GM18951 (cell line): ENCODE results near the gene MYLK.
"Not testable (repeated sequence)": the region's sequence is repeated elsewhere in the genome, so short reads cannot be mapped to it uniquely, and the experiment has no call there.

Experiments used
- POLR2A ChIP-seq: IDR thresholded peaks from 4 replicates; pipeline ENCODE4 v1.6.1; 2011; ENCODE audit warnings: mild to moderate bottlenecking; ENCODE audit not compliant: insufficient read length, insufficient read depth; ENCODE audit errors: extremely low read depth
- in situ Hi-C: fragments of 300-500 bp; cut with MboI; formaldehyde crosslinking; loops from one replicate; pipeline ENCODE4 v1.12.0; 2022; ENCODE audit warnings: low sequenced_read_pairs, mixed read lengths, inconsistent platforms; ENCODE audit not compliant: unreplicated experiment

The MYLK gene

GRCh38 chr3:123618076-123618708 is 265.9 kb downstream of the MYLK start:
- in situ Hi-C loops: no loop called here
- no peak for TF ChIP-seq POLR2A

GRCh38 chr3:123616593-123616992 is 267.5 kb downstream of the MYLK start:
- TF ChIP-seq POLR2A: no peak
- in situ Hi-C loops: no loop called here

GRCh38 chr3:123613543-123613942 is 270.6 kb downstream of the MYLK start:
- in situ Hi-C loops: no loop called here
- no peak for TF ChIP-seq POLR2A

GRCh38 chr3:123611674-123612073 is 272.5 kb downstream of the MYLK start:
- in situ Hi-C loops: not testable (repeated sequence)

- in situ Hi-C loops: no loop called here
- no peak for TF ChIP-seq POLR2A
Measured at GRCh38 chr3:123611082-123611481, 273.1 kb downstream of the MYLK start.

GRCh38 chr3:123610331-123610730 is 273.8 kb downstream of the MYLK start:
- in situ Hi-C loops: no loop called here
- no peak for TF ChIP-seq POLR2A

- in situ Hi-C loops: no loop called here
- TF ChIP-seq POLR2A: no peak
Measured at GRCh38 chr3:123609063-123609462, 275.1 kb downstream of the MYLK start.

GRCh38 chr3:123608263-123608937 is 275.7 kb downstream of the MYLK start:
- in situ Hi-C loops: no loop called here
- TF ChIP-seq POLR2A: no peak

- in situ Hi-C loops: no loop called here
- no peak for TF ChIP-seq POLR2A
Measured at GRCh38 chr3:123606527-123606926, 277.6 kb downstream of the MYLK start.

- in situ Hi-C loops: no loop called here
- no peak for TF ChIP-seq POLR2A
Measured at GRCh38 chr3:123605789-123606234, 278.3 kb downstream of the MYLK start.

GRCh38 chr3:123603153-123603552 is 281.0 kb downstream of the MYLK start:
- in situ Hi-C loops: not testable (repeated sequence)

- in situ Hi-C loops: no loop called here
- no peak for TF ChIP-seq POLR2A
Measured at GRCh38 chr3:123602325-123602724, 281.8 kb downstream of the MYLK start.

GRCh38 chr3:123600863-123601262 is 283.3 kb downstream of the MYLK start:
- in situ Hi-C loops: not testable (repeated sequence)

GRCh38 chr3:123597561-123597960 is 286.6 kb downstream of the MYLK start:
- in situ Hi-C loops: no loop called here
- no peak for TF ChIP-seq POLR2A

- in situ Hi-C loops: no loop called here
- TF ChIP-seq POLR2A: no peak
Measured at GRCh38 chr3:123595396-123596180, 288.5 kb downstream of the MYLK start.
